Umbilical cord (tissue), 2 donors: ENCODE data around the gene MROH8. TPM values are rescaled to one million over a fixed set of nuclear protein-coding genes. Genes with fewer than 3 reads are reported as not detected.
"Not testable (repeated sequence)": the region's sequence is repeated elsewhere in the genome, so short reads cannot be mapped to it uniquely, and the experiment has no call there.

Experiments used
- DNase-seq: peaks from one replicate; pipeline ENCODE4 v3.0.0-alpha.2; 2015; ENCODE audit warnings: low spot score
- total RNA-seq: library from RNA; depleted of rRNA; stranded (reverse); fragments of >200 nt; gene quantifications from one replicate; pipeline ENCODE4 v1.2.3, GENCODE V29; 2014; ENCODE audit warnings: low replicate concordance; ENCODE audit not compliant: insufficient read depth

MROH8 gene
- total RNA-seq, 1 donor from 2014 or later, result 2.4 TPM

DNA sequence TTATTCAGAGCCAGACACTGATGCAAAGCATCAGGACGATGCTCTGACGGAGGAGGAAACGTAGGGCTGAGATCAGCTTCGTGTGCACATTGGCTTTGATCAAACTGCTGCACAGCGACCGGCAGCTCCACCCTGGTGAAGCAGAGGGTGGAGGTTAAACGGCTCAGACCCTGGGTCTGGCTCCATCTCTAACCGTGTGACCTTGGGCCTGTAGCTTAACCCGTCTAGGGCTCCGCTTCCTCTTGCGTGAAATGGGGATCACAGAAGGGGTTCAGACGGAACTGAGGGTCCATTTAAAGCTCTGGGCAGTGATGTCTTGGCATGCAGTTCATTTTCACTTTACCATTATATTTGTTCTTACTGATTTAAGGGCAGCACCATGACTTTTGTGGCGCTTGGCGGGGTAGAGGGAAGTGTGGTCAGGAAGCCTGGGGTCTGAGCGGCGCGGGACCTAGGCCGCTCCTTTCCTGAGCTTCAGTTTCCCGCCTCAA is 84.2 kb downstream of the MROH8 start:
- peak; percentile 6 for DNase-seq

DNA sequence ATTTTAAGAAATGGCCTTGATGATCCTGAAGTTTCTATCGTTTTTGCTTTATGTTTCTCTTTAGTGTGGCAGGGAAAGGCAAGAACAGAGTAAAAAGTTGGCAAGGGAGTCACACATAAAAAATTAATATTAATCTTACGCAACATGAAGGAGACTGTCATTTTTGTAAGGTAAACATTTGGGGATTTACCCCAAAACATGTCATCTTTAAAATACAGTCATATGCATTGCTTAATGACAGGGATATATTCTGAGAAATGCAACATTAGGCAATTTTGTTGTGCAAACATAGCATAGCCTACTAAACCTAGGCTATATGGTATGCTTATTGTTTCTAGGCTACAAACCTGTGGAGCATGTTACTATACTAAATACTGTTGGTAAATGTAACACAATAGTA is 88.9 kb downstream of the MROH8 start:
- DNase-seq, result no peak

DNA sequence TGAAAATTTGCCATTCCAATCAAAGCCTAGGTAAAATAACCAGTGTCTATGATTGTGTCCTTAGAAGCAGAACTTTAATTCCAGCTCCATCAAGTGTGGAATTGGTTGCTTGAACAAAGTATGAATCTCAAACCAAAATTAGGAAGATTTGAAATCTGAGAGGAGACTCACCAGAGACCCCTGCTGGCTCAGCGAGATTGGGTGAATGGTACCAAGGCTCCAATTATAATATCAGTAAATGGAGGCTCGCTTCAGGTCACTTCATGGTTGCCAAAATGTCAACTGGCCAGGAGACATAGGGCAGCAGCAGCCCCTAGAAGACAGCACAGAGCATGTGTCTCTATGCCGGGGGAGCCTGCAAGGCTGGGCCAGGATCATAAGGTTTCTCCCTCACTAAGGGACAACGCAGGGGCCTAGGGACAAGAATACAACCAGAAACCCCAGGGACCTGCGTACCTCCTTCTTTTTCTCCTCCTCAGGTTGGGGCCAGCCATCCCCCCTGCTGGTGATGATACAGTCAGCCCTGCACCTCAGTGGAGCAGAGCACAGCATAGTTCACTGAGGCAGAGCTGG is 97.5 kb downstream of the MROH8 start:
- DNase-seq, result no peak

GRCh38 chr20:37077009-37077408 is 102.3 kb downstream of the MROH8 start:
- DNase-seq, result no peak

DNA sequence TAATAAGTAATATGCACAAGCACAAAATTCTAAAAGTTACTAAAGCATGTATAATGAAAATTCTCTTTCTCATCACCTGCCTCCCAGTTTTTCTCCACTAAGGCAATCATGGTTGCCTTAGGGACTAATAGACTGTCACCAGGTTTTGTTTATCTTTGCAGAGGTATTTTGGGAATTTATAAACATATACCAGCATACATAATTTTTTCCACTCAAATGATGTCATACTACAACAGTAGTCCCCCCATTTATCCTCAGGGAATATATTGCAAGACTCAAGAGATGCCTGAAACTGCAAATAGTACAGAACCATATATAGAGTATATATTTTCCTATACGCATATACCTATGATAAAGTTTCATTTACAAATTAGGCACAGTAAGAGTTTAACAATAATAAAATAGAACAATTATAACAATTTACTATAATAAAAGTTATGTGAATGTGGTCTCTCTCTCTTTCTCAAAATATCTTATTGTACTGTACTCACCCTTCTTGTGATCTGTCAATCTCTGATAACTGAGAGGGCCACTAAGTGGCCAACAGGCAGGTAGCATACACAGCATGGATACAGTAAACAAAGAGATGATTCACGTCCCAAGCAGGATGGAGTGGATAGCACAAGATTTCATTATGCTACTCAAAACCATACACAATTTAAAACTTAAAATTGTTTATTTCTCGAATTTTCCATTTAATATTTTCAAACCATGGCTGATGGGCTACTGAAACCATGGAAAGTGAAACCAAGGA is 103.2 kb downstream of the MROH8 start:
- no peak for DNase-seq

GRCh38 chr20:37072293-37073196 is 106.8 kb downstream of the MROH8 start:
- DNase-seq, result no peak

DNA sequence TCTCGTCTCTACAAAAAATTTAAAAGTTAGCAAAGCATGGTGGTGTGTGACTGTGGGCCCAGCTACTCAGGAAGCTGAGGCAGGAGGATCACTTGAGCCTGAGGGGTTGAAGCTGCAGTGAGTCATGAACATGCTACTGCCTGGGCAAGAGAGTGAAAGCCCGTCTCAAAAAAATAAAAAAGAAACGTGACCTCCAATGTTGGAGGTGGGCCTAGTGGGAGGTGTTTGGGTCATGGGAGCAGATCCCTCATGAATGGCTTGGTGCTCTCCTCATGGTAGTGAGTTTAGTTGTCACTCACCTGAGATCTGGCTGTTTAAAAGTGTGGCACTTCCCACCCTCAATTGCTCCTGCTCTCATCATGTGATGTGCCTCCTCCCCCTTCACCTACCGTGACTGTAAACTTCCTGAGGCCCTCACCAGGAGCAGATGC is 107.9 kb downstream of the MROH8 start:
- no peak for DNase-seq

- DNase-seq, result not testable (repeated sequence)
Measured at GRCh38 chr20:37069563-37069962, 109.8 kb downstream of the MROH8 start.

GRCh38 chr20:37066168-37066567 is 113.2 kb downstream of the MROH8 start:
- DNase-seq, result no peak

GRCh38 chr20:37055276-37055675 is 124.1 kb downstream of the MROH8 start:
- DNase-seq, result no peak

DNA sequence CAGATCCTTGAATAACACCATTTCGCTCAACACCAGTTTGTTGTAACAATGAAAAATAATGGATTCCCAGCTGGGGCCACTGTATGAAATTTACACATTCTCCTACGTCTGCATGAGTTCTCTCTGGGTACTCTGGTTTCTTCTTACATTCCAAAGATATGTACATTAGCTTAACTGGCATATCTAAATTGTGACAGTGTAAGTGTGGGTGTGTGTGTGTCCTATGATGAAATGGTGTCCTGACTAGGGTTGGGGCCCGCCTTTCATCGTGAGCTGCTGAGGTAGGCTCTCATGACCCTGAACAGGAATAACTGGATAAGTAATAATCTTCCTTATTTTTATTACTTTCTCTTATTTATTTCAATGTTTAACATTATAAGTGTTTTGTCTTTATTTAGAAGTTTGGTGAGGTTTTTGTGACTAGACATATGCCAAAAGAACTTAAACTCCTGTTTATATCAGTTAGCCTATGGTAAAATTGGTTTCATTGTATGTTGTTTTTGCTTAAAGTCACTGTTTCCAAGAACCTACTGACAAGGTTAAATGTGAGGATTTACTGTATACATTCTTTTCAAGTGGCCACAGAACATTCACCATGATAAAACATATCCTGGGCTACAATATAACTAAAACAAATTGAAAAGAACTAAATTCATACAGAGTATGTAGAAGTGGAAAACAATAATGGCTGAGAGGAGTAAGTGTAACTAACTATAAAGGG is 126.0 kb downstream of the MROH8 start:
- DNase-seq, result no peak

Other genes with a start within 250 kb of the MROH8 start
- gene SAMHD1, start 227.8 kb downstream of the MROH8 start, total RNA-seq, result 75.8 TPM
- gene RBL1, start 83.6 kb downstream of the MROH8 start, total RNA-seq, result 12.3 TPM
- gene RPN2, start 218 bp downstream of the MROH8 start, total RNA-seq, result 156 TPM
- gene GHRH, start 82.3 kb upstream of the MROH8 start, total RNA-seq, result not detected
- gene MANBAL, start 110.1 kb upstream of the MROH8 start, total RNA-seq, result 27.7 TPM
- 20.7 TPM for gene SRC, start 166.6 kb upstream of the MROH8 start, total RNA-seq